Fibroblast of lung (primary cell): ENCODE data around the gene CD46.

Experiments
- CTCF ChIP-seq, 2 donors: IDR thresholded peaks in 1 of 2; conservative IDR thresholded peaks in 1 of 2; 1 replicate in 1 of 2; 2 replicates in 1 of 2; pipeline ENCODE4 v1.5.1; 2011 to 2012; ENCODE audit warnings: low read length in 2 of 2, control low read depth in 1 of 2, inconsistent platforms in 1 of 2, low read depth in 1 of 2, mild to moderate bottlenecking in 1 of 2
- EZH2 ChIP-seq: IDR thresholded peaks from 2 replicates; pipeline ENCODE4 v1.5.1; 2012; ENCODE audit warnings: low read length, control low read depth, mild to moderate bottlenecking; ENCODE audit errors: missing control alignments

GRCh38 chr1:207747627-207748492 is 4.0 kb upstream of the CD46 start:
- no peak for TF ChIP-seq CTCF (conservative IDR thresholded peaks at IDR 0.05 in 1 of 2, IDR thresholded peaks at IDR 0.05 in 1 of 2; ENCODE audit: low read depth in 1 of 2, low read length in 2 of 2)
- no peak for TF ChIP-seq EZH2
